ENCODE data around the gene ZNF692.

The ZNF692 gene

GRCh38 chr1:248823517-248824001, 35.3 kb downstream of the ZNF692 start:
- DNase-seq, result no peak

GRCh38 chr1:248822148-248823032, 36.5 kb downstream of the ZNF692 start:
- no peak for DNase-seq

DNA sequence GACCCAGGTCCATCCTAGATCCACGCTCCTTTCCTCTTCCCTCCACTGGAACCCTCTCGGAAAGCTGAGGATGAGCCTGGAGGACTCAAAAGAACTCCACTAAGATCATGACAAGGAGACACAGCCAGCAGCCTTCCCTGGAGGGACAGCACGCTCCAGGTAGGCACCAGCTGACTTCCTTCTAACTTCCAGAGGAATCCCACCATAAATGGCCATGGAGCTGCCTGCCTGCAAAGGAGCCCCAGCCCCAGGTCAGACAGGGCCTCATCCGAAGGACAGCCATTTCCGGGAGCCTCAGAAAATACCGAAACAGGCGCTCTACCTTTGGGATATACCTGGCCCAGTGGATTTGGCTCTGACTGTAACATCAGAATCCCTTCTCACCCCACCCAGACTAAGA, 37.2 kb downstream of the ZNF692 start:
- DNase-seq, result no peak

DNA sequence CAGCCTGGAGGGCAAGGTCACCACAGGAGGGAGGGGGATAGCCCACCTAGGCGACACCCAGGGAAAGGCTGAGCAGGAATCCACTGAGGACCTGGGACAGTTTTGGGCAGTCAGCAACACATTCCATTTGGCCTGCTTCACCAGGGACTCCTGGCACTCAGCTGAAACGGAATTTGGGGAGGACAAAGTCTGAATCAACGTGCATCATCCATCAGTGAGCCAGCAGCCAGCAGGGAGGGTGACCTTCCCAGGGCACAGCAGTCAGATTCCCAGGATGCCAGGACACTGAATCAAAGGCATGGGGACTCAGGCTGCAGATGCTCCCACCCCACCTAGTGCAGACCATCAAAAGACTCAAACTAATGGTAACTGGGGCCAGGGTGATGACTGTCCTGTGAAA, 37.8 kb downstream of the ZNF692 start:
- DNase-seq, result no peak

GRCh38 chr1:248820041-248820585, 38.8 kb downstream of the ZNF692 start:
- no peak for DNase-seq

- DNase-seq, result no peak
Observed at GRCh38 chr1:248818505-248819374, 40.1 kb downstream of the ZNF692 start.

DNA sequence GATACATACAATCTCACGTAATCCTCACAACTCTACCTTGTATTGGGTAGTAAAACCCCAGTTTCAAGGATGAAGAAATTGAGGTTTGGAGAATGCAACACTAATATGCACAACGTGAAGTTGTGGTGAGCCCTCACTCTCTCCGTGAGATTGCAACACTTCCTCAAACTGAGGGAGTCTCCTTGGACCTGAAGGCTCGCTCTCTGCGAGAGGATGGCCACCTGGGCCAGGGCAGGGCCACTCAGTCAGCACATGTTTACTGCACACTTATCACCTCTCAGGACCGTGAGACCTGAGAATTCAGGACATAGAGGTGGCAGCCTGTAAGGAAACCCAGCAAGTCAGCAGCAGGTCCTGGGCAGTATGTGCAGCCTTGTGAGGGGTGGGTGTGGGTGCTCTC, 41.8 kb downstream of the ZNF692 start:
- DNase-seq, result no peak

DNA sequence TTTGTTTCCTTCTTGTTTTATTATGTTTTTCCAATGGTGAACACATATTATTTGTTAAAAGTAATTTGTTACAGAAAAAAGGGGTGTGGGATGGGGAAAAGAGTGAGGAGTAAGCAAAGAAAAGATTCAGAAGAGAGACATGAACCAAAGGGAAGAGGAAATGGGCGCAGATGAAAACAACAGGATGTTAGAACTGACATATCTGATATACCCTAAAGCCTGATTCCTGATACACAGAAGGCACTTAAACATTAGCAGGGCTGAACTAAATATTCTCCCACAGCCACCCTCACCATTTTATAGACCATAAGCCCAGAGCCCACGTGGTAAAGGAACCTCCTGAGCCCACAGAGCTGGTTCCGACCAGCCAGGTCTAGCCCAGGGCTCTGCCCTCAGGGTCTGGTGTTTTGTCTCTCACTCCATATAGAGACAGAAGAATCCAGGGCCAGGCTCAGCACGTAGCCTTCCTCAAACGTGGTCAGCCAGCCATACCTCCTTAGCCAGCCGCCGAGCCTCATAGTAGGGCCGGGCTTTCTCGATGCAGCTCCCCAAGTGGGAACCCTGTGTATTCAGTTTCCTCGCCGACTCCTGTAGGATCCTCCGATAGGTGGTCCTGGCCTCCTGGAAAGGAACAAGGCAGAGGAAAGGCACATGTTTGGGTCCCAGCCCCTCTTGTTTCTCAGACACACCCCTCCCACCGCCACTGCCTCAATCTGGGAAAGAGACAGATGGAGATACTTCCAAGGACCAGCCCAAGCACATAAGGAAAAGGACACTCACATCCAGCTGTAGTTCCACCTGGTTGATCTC, 42.6 kb downstream of the ZNF692 start:
- DNase-seq, result no peak

DNA sequence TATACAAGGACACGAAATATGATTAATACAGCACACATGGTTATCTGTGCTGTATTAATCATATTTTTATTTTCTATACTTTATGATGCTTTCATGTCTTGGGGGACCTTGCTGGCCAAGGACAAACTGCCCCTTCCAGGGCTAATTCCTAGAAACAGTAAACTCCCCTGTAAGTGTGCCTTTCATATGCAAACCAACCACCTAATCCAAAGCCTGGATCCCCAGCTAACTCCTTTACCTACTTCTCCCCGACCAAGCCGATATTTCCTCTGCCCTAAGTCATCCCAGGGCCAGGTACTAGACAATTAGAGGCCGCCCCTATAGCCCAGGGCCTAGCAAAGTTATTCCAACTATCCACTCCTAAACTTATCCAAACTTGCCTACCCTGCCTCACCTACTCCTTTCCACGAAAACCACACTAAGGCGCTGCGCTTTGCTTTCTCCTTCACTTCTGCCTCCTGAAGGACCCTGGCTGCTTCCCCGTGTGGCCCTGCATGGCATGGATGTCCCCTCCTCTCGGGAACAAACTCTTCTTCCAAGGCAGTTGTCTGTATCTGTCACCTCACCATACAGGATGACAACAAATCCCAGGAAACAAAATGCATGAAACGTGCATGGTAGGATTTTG, 43.4 kb downstream of the ZNF692 start:
- DNase-seq, result no peak

- DNase-seq, result no peak
Observed at GRCh38 chr1:248814351-248814750, 44.5 kb downstream of the ZNF692 start.

- no peak for DNase-seq
Observed at GRCh38 chr1:248813546-248813945, 45.3 kb downstream of the ZNF692 start.

GRCh38 chr1:248812736-248813425, 46.0 kb downstream of the ZNF692 start:
- DNase-seq, result no peak

- DNase-seq, result no peak
Observed at GRCh38 chr1:248811514-248812490, 47.1 kb downstream of the ZNF692 start.

GRCh38 chr1:248810727-248811513, 48.0 kb downstream of the ZNF692 start:
- no peak for DNase-seq

- DNase-seq, result no peak
Observed at GRCh38 chr1:248810000-248810726, 48.7 kb downstream of the ZNF692 start.

- DNase-seq, result no peak
Observed at GRCh38 chr1:248808876-248809275, 50.0 kb downstream of the ZNF692 start.

DNA sequence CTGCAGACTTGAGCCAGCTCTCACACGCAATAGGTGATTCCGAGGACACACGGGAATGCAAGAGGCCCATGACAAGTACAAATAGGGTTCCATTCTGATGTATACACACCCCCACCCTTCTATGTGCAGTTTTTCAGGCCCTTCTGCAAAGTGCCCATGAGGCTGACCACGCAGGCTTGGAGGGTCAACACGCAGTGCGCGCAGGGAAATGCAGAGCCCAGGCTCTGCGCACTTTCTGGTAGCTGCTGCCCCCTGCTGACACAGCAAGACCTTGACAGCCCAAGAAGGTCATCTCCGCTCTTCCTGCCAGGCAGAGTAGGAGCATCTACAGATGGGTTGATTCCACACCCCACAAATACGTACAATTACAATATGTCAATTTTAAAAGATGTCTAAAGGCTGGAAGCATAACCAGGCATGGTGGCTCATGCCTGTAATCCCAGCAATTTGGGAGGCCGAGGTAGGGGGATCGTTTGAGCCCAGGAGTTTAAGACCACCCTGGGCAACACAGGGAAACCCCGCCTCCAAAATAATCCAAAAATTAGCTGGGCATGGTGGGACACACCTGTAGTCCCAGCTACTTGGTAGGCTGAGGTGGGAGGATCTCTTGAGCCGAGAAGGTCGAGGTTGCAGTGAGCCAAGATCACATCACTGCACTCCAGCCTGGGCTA, 51.7 kb downstream of the ZNF692 start:
- peak; percentile 72 for DNase-seq

DNA sequence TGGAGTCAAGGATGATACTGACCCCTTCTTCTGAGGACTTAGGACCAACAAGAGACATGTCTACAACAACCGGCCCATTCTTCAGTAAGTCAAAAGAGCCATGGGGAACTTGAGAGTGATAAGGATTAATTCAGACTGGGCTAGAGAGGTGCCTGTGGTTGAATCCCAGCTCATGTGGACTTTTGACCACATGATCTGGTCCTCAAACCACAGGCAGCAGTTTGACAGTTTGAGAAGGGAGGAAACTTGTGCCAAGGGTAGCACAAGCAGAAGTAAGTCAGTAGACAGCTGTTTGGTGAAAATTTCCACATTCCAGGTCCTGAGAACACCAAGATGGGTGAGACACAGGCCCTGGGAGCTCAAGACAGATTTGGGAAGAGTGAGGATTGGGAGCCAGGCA, 53.0 kb downstream of the ZNF692 start:
- no peak for DNase-seq

All from midbrain (tissue), 1 donor.